NCI-H345 treated with DMSO at 0.1 percent for 48 hours (cell line): ENCODE results near the gene PARD3.
A peak's percentile ranks its signal among the peaks of the same experiment; 100 is the strongest.

Source experiments
- DNase-seq: peaks from one replicate; lab custom pipeline; 2025; ENCODE audit not compliant: unreplicated experiment; lab: John Stamatoyannopoulos, UW

PARD3 gene

DNA sequence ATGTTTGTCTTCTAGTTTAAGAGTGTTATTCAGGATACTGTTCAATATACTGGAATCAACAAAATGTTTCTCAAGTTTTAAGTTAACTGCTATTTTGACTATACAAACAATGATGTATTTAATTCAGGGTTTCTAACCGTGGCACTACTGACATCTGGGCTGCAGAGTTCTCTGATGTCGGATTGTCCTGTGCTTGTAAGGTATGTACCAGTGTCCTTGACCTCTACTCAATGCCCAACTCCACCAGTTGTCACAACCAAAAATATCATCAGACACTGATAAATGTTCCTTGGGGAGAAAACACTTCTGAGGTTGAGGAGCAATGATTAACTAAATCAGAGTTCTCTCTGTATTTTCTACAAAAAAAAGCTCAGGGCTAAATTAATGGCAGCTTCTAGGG lies 301.5 kb downstream of the PARD3 start:
- no peak for DNase-seq

- peak; percentile 5 for DNase-seq
Observed at GRCh38 chr10:34507217-34507616, 307.9 kb downstream of the PARD3 start.

GRCh38 chr10:34506786-34507185 lies 308.3 kb downstream of the PARD3 start:
- DNase-seq: no peak

- no peak for DNase-seq
Observed at GRCh38 chr10:34505338-34505737, 309.8 kb downstream of the PARD3 start.

DNA sequence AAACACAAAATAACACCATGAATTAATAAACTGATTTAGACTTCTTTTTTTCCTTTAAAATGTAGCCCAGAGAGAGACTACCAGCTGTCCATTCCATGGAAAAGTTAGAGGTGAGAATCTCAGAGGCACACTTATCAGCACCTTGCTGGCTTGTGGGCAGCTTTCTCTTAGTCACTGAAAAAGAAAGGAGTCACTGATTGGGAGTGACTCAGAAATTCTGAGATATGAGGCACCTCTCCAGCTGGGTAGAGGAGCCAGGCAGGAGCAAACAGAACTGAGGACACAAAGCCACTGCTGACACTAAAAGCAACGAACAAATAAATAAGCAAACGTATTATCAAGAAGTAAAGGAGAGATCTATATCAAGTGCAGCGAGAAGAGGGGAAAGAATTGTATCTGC lies 310.6 kb downstream of the PARD3 start:
- DNase-seq: peak; percentile 5

DNA sequence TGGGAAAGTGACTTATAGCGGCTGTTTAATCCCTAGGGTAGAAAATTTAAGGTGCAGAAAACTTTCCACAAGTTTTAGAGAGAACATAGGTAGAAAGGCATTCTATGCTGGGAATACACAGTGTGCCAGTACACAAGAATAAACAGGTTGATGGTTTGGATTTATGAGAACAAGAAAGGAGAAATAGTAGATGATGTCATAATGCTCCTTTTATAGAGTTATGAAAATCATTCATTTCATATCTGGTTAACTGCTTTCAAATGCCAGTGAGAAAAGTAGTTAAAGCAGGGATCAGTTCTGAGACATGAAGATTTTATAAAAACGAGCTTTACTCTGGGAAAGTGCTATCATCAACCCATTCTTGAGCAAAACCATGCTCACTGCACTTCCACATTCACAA lies 311.4 kb downstream of the PARD3 start:
- DNase-seq: no peak

GRCh38 chr10:34499612-34500279 lies 315.4 kb downstream of the PARD3 start:
- no peak for DNase-seq

GRCh38 chr10:34498821-34499220 lies 316.3 kb downstream of the PARD3 start:
- no peak for DNase-seq

- DNase-seq: no peak
Observed at GRCh38 chr10:34495938-34496337, 319.2 kb downstream of the PARD3 start.

- no peak for DNase-seq
Observed at GRCh38 chr10:34494012-34494411, 321.1 kb downstream of the PARD3 start.

- peak; percentile 6 for DNase-seq
Observed at GRCh38 chr10:34492081-34492480, 323.0 kb downstream of the PARD3 start.

DNA sequence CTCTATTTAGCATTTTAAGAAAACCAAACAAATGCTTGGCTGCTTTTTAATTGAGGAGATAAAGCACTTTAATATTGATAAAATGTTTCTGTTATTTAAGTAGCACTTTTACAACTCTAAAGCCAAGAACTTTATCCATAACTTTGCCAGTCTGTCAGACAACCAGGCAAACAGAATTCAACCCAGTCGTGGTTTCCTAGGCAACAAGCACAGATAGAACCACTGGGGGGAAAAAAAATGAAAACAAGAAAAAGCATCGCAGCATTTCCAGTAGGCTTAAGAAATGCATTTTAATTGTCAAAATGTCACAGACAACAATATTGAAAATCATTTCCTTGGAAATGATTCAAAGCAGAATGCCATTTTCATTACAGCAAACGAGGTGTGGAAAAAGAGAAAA lies 323.4 kb downstream of the PARD3 start:
- DNase-seq: no peak

- DNase-seq: no peak
Observed at GRCh38 chr10:34489973-34490745, 324.9 kb downstream of the PARD3 start.

DNA sequence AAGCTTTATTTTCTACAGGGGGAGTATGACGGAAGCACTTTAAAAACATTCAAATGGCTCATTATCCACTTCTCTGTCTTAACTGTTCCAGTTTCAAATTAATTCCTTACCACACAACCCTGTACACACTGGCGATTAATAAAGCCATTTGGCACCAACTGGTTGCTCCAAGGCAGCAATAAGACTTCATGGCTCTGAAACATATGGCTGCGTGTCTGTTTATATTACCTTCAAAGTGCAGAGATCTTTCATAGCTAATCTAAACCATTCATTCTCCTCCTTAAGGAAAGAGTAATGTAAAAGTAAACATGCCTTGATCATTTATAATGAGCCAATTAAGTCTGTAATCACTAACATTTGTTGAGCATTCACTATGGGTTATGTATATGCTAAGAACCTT lies 325.7 kb downstream of the PARD3 start:
- DNase-seq: no peak

DNA sequence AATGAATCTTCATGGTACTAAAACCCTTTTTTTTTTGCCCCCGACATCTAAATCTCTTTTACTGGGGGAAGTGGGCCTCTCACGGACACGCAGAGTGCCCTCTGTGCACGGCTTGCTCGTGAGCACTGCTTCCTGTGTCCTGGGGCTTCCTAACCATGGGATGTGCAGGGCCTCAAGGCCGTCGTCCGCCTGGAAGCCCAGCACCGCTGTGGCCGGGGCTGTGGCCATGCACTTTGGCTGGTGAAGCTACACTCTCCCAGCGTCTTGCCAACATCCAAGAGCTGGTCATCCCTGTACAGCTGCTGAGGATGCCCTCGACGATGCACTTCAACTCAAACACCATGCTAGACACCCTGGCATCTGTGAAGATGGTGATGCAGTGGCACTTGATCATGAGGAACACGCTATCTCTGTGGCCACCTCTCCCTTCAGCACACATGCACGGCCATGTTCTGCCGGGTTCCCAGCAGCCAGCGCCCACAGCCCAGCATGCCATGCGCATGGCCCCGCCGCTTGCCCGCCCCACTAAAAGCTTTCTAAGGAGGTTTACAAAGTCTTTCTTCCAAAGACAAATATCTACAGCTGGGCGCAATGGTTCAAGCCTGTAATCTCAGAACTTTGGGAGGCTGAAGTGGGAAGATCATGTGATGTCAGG lies 326.5 kb downstream of the PARD3 start:
- no peak for DNase-seq

- no peak for DNase-seq
Observed at GRCh38 chr10:34486008-34486407, 329.1 kb downstream of the PARD3 start.

DNA sequence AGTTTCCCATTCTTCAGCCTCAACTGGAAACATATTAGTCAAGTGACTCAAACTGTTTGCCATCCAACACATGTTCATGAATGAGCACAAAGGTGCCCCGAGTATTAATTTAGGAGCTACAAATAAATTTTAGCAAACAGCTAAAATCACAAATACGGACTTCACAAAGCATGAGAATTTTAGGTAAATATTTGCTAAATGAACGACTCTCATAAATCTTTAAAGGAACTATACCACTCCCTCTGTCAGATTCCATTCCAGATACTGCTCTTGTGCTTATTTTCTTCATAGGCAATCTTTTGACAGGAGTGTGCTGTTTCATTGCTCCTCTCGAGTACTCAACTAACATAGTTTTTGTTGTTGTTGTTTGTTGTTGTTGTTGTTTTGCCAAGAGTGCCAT lies 330.9 kb downstream of the PARD3 start:
- DNase-seq: no peak

- DNase-seq: no peak
Observed at GRCh38 chr10:34480345-34480744, 334.8 kb downstream of the PARD3 start.

DNA sequence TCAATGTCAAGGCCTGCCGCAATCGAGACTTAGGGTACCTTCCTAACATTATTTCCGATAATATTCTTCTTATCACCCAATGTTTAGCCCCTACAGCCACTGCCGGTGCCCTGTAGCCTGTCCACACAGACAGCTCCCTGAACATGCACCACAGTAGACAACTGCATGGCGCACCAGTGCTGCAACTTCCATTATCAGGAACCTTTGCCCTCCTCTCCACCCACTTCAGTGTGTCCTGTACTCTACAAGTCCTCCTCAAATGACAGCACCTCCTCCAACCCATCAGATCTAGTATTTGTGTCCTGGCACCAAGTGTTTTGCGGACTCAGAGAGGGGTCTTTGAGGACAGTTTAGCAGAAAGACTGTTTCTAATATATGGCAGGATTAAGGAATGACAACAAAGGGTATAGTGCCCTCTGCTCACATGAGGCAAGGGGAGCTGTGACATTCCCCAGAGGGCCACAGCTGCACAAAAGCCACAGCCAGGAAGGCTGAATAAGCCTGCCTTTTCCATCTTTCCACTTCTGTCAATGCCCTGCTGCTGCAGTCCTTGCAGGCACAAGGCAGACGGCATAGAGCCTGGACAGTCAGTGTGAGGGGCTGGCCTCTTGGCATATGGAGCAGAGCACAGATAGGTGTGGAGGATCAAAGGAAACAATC lies 335.4 kb downstream of the PARD3 start:
- no peak for DNase-seq

DNA sequence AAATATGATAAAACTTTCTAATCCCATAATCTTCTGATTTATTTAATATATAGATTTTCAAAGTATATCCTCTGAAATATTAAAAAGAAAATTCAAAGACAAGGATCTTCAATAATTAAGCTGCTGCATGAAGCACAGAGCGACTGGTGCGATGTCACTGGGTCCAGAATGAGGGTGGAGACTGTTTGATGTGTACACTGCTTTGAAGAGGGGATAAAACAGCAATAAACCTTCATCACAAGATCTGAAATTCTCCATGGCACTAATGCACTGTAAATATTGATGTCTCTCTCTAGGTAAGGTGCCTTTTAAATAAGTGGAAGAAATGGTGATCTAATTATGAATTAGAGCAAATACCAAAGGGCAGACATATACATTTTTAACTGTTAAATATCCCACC lies 337.8 kb downstream of the PARD3 start:
- DNase-seq: no peak

DNA sequence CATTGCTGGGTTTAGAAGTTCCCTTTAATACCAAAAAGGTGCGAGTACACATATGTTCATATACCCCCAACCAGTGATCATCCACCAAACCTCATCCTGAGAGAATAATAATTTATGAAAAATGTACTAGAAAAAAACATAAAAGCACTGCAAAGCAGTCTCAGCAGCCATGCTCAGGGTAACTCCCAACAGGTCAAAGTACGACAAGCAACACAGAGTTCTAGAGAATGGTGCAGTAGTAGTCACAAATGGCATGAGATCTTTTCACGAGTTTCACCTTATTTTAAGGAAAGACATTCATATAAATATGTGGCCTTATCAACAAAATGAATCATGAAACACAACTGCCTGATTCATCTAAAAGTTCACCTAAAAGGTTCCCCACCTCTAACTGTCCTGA lies 338.5 kb downstream of the PARD3 start:
- no peak for DNase-seq

GRCh38 chr10:34475786-34476185 lies 339.3 kb downstream of the PARD3 start:
- no peak for DNase-seq
